ENCODE measurements around the gene KLF1.

DNA sequence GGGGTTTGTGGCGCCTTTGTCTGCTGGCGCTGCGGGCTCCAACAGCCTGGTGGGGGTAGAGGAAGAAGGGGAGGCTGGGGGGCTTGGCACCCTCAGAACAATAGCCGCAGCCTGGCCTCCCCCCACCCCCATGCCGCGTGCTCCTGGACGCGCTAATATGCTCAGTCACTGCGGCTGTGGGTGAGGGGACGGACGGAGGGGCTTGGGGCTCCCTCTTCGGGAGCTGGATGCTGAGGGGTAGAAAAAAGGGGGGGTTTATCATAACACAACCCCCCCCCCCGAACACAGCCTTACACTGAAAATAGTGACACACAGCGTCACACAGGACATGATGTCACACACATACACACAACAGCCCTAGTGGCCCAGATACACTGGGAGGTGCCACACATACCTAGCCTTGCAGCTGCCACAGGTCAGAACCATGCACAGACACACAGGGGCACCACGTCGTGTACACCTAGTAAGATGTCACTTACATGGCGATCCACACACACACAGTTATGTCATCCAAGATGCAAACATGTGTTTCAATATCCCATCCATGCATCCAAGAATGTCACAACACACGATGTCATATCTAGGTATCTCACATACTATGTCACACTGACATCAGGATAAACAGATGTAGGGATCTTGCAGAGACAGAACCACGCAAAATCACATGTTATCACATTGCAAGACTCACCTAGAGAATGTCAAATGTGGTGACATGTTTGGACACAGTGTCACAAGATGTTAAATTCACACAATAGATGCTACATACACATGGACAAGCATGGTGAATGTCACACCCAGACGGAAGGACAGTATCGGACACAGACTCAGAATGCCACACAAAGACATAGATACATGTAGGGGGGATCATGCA, 47.9 kb downstream of the KLF1 start:
- no peak for TF ChIP-seq EZH2phosphoT487 (IDR thresholded peaks at IDR 0.05; ENCODE audit: borderline replicate concordance)
- TF ChIP-seq, protein P1, sequence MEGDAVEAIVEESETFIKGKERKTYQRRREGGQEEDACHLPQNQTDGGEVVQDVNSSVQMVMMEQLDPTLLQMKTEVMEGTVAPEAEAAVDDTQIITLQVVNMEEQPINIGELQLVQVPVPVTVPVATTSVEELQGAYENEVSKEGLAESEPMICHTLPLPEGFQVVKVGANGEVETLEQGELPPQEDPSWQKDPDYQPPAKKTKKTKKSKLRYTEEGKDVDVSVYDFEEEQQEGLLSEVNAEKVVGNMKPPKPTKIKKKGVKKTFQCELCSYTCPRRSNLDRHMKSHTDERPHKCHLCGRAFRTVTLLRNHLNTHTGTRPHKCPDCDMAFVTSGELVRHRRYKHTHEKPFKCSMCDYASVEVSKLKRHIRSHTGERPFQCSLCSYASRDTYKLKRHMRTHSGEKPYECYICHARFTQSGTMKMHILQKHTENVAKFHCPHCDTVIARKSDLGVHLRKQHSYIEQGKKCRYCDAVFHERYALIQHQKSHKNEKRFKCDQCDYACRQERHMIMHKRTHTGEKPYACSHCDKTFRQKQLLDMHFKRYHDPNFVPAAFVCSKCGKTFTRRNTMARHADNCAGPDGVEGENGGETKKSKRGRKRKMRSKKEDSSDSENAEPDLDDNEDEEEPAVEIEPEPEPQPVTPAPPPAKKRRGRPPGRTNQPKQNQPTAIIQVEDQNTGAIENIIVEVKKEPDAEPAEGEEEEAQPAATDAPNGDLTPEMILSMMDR (conservative IDR thresholded peaks at IDR 0.05; ENCODE audit: low read length): no peak

All from Loucy (cell line).